ENCODE data around the gene ZHX3. TPM values are rescaled to one million over a fixed set of nuclear protein-coding genes. Genes with fewer than 3 reads are reported as not detected.

Gene ZHX3
- total RNA-seq, 1 experiment from 2014 or later, result 2.5 TPM

- no peak for DNase-seq
- no peaks in the 10 kb centered on the region for H3K36me3 ChIP-seq (replicated peaks; ENCODE audit: control insufficient read depth, insufficient read depth, low read length)
Observed at GRCh38 chr20:41359541-41360011, 42.0 kb upstream of the ZHX3 start.

GRCh38 chr20:41358717-41359116 lies 41.2 kb upstream of the ZHX3 start:
- no peak for DNase-seq
- H3K36me3 ChIP-seq (replicated peaks; ENCODE audit: control insufficient read depth, insufficient read depth, low read length), result no peaks in the 10 kb centered on the region
- H3K4me3 ChIP-seq (ENCODE audit: insufficient read depth, low read depth, low read length), result no peak overlapping the region
- no peaks in the 10 kb centered on the region for H3K27me3 ChIP-seq (ENCODE audit: control insufficient read depth, insufficient read depth, low read length)

More at GRCh38 chr20:41359541-41360011, 42.0 kb upstream of the ZHX3 start:
- H3K27me3 ChIP-seq (ENCODE audit: control insufficient read depth, insufficient read depth, low read length), result peaks cover 2% of the 10 kb centered on the region
- no peak overlapping the region for H3K4me3 ChIP-seq (ENCODE audit: insufficient read depth, low read depth, low read length)

DNA sequence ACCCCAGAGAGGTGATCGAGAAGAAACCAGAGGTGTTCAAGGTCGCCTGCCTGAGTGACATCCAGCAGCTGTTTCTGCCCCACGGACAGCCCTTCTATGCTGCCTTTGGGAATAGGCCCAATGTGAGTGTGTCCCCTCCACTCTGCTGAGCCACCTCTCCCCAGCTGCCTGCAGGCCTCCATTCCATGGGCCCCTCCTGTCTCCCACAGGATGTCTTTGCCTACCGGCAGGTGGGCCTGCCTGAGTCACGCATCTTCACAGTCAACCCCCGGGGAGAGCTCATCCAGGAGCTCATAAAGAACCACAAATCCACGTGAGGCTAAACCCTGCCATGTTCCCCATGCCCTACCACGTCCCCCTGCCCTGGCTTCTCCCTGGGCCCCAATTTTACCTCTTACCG lies 40.7 kb upstream of the ZHX3 start:
- Histone ChIP-seq H3K27me3 (ENCODE audit: control insufficient read depth, insufficient read depth, low read length) (no peaks in the 10 kb centered on the region), H3K36me3 (replicated peaks; ENCODE audit: control insufficient read depth, insufficient read depth, low read length) (no peaks in the 10 kb centered on the region), H3K4me3 (ENCODE audit: insufficient read depth, low read depth, low read length) (no peak overlapping the region)
- peak; percentile 65 for DNase-seq

DNA sequence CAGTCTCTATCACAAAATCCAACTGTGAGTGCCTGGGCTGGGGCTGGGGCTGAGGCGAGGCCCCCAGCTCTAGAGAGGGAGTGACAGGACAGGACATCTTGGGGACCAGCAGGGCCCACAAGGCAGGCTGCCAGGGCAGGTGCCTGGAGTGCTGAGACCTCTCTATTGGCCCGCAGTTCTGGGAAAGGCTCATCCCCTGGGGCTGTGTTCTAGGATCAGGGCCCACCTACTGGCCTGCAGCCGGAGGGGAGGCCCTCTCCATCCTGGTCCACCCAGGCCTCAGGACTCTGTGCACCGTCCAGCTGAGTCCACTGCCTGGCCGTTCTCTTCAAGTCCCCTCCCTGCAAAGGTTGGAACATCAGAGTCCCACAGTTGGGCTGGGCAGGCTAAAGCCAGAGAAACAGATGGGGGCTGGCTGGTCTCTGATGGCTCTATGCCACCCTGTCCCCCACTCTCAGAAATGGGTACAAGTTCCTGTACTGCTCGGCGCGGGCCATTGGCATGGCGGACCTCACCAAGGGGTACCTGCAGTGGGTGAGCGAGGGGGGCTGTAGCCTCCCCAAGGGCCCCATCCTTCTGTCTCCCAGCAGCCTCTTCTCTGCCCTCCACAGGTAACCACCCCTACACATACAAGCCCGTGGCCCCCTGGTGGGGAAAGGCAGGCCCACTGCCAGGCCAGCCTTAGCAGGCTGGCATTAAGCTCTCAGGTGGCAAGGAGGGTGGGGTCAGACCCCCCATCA lies 40.1 kb upstream of the ZHX3 start:
- peak; percentile 41 for DNase-seq
- H3K27me3 ChIP-seq (ENCODE audit: control insufficient read depth, insufficient read depth, low read length), result no peaks in the 10 kb centered on the region
- H3K36me3 ChIP-seq (replicated peaks; ENCODE audit: control insufficient read depth, insufficient read depth, low read length), result no peaks in the 10 kb centered on the region
- H3K4me3 ChIP-seq (ENCODE audit: insufficient read depth, low read depth, low read length), result no peak overlapping the region

- peak; percentile 26 for DNase-seq
- H3K36me3 ChIP-seq (replicated peaks; ENCODE audit: control insufficient read depth, insufficient read depth, low read length), result no peaks in the 10 kb centered on the region
- H3K27me3 ChIP-seq (ENCODE audit: control insufficient read depth, insufficient read depth, low read length), result no peaks in the 10 kb centered on the region
- H3K4me3 ChIP-seq (ENCODE audit: insufficient read depth, low read depth, low read length), result no peak overlapping the region
Observed at GRCh38 chr20:41356951-41357350, 39.4 kb upstream of the ZHX3 start.

DNA sequence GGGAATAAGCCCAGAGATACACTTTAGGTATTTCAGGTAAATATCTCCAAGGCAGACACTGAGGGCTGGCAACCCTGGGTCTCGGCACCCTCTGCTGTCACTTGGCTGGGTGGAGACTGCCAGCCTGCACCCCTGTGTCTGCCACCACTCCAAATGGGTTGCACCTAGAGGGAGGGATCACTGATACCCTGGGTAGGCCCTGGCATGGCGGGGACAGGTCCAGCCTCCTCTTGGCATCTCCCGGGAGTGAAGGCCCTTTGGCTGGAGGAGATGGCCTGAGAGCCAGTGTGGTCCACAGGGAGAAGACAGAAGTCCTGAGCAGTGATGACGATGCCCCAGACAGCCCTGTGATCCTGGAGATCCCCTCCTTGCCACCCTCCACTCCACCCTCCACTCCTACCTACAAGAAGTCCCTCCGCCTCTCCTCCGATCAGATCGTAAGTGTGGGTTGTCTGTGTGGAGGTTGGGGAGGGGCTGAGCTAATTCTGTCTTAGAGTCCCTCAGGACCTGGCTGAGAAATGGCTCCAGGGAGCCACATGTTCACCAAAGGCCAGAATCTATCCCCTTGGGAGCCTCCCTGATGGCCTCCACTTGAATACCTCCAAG lies 38.2 kb upstream of the ZHX3 start:
- Histone ChIP-seq H3K27me3 (ENCODE audit: control insufficient read depth, insufficient read depth, low read length) (no peaks in the 10 kb centered on the region), H3K4me3 (ENCODE audit: insufficient read depth, low read depth, low read length) (no peak overlapping the region), H3K36me3 (replicated peaks; ENCODE audit: control insufficient read depth, insufficient read depth, low read length) (no peaks in the 10 kb centered on the region)
- no peak for DNase-seq

GRCh38 chr20:41355192-41355591 lies 37.7 kb upstream of the ZHX3 start:
- no peak for DNase-seq
- Histone ChIP-seq H3K27me3 (ENCODE audit: control insufficient read depth, insufficient read depth, low read length) (no peaks in the 10 kb centered on the region), H3K36me3 (replicated peaks; ENCODE audit: control insufficient read depth, insufficient read depth, low read length) (no peaks in the 10 kb centered on the region), H3K4me3 (ENCODE audit: insufficient read depth, low read depth, low read length) (no peak overlapping the region)

- no peak for DNase-seq
- H3K4me3 ChIP-seq (ENCODE audit: insufficient read depth, low read depth, low read length), result no peak overlapping the region
- no peaks in the 10 kb centered on the region for H3K27me3 ChIP-seq (ENCODE audit: control insufficient read depth, insufficient read depth, low read length)
- H3K36me3 ChIP-seq (replicated peaks; ENCODE audit: control insufficient read depth, insufficient read depth, low read length), result no peaks in the 10 kb centered on the region
Observed at GRCh38 chr20:41353530-41353929, 36.0 kb upstream of the ZHX3 start.

GRCh38 chr20:41352666-41353065 lies 35.1 kb upstream of the ZHX3 start:
- Histone ChIP-seq H3K4me3 (ENCODE audit: insufficient read depth, low read depth, low read length) (no peak overlapping the region), H3K36me3 (replicated peaks; ENCODE audit: control insufficient read depth, insufficient read depth, low read length) (no peaks in the 10 kb centered on the region), H3K27me3 (ENCODE audit: control insufficient read depth, insufficient read depth, low read length) (no peaks in the 10 kb centered on the region)
- peak; percentile 72 for DNase-seq

- Histone ChIP-seq H3K27me3 (ENCODE audit: control insufficient read depth, insufficient read depth, low read length) (no peaks in the 10 kb centered on the region), H3K36me3 (replicated peaks; ENCODE audit: control insufficient read depth, insufficient read depth, low read length) (no peaks in the 10 kb centered on the region), H3K4me3 (ENCODE audit: insufficient read depth, low read depth, low read length) (no peak overlapping the region)
- peak; percentile 82 for DNase-seq
Observed at GRCh38 chr20:41352106-41352505, 34.6 kb upstream of the ZHX3 start.

DNA sequence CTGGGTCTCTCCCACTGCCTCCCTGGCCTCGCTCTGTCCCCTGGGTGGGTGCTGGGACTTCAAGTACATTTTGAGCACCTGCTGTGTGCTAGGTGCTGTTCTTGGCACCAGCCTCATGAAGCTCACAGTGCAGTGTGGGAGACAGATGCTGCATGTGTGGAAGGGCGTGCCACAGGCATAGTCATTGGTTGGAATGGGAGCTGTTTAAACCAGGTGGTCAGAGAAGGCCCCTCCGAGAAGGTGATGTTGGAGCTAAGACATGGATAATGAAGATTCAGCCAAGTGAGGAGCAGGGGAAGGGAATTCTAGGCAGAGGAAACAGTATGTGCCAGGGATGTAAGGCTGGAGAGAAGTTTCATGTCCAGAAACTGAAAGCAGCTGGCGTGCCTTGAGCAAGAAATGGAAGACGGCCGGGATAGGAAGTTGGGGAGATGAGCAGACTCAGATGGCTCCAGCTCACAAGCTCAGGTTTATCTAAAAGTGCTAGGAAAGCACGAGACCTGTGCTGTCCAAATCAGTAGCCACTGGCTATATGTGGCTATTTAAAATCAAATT lies 33.0 kb upstream of the ZHX3 start:
- Histone ChIP-seq H3K4me3 (ENCODE audit: insufficient read depth, low read depth, low read length) (no peak overlapping the region), H3K36me3 (replicated peaks; ENCODE audit: control insufficient read depth, insufficient read depth, low read length) (no peaks in the 10 kb centered on the region), H3K27me3 (ENCODE audit: control insufficient read depth, insufficient read depth, low read length) (no peaks in the 10 kb centered on the region)
- DNase-seq, result no peak

- DNase-seq, result peak; percentile 37
- Histone ChIP-seq H3K27me3 (ENCODE audit: control insufficient read depth, insufficient read depth, low read length) (no peaks in the 10 kb centered on the region), H3K4me3 (ENCODE audit: insufficient read depth, low read depth, low read length) (no peak overlapping the region), H3K36me3 (replicated peaks; ENCODE audit: control insufficient read depth, insufficient read depth, low read length) (no peaks in the 10 kb centered on the region)
Observed at GRCh38 chr20:41349943-41350342, 32.4 kb upstream of the ZHX3 start.

DNA sequence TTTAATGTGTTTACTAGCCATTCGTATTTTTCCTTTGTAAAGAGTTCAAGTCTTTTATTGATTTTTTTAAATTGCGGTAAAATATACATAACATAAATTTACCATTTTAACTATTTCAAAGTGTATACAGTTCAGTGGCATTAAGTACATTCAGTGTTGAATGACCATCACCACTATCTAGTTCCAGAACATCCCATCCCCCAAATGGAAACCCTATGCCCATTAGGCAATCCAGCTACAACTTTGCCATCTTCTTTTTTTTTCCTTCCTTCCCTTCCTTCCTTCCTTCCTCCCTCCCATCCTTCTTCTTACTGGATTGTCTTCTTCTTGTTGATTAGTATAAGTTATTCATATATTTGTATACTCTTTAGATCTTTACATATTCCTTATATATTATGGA lies 31.7 kb upstream of the ZHX3 start:
- Histone ChIP-seq H3K36me3 (replicated peaks; ENCODE audit: control insufficient read depth, insufficient read depth, low read length) (no peaks in the 10 kb centered on the region), H3K4me3 (ENCODE audit: insufficient read depth, low read depth, low read length) (no peak overlapping the region), H3K27me3 (ENCODE audit: control insufficient read depth, insufficient read depth, low read length) (no peaks in the 10 kb centered on the region)
- DNase-seq, result no peak

DNA sequence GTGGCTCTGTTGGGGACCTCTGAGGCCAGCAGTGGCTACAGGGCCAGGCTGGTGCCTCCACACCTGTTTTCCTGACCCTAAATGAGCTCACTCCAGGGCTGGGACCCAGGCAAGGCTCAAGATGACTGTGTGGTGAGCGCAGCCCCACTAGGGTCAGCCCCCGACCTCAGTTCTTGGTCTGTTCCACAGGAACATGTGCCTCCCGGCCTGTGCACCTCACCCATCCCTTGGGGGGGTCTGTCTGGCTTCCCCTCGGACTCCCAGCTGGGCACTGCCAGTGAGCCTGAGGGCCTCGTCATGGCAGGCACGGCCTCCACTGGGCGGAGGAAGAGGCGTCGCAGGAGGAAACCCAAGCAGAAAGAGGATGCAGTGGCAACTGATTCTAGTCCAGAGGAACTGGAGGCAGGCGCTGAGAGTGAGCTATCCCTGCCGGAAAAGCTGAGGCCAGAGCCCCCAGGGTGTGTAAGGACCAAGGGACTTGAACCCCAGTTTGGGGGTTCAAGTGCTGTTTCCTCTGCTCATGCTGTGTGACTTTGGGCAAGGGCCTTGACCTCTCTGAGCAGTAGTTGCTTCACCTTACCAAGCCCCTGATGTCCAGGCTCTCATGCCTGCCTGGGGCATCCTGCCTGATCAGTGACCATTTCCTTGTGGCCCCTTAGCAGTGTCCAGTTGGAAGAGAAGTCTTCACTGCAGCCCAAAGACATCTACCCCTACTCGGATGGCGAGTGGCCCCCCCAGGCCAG lies 31.1 kb upstream of the ZHX3 start:
- no peaks in the 10 kb centered on the region for H3K27me3 ChIP-seq (ENCODE audit: control insufficient read depth, insufficient read depth, low read length)
- DNase-seq, result no peak
- H3K4me3 ChIP-seq (ENCODE audit: insufficient read depth, low read depth, low read length), result no peak overlapping the region
- H3K36me3 ChIP-seq (replicated peaks; ENCODE audit: control insufficient read depth, insufficient read depth, low read length), result no peaks in the 10 kb centered on the region
